Ovary (tissue), 3 donors: ENCODE results near the gene RADIL.

Experiments
- CTCF ChIP-seq, 3 donors: fragments of 450-650 bp in 2 of 3; fragments of 200-600 bp in 1 of 3; IDR thresholded peaks; one replicate each; pipeline versions ENCODE4 v1.5.1 to v1.8.0; 2016 to 2022; ENCODE audit warnings: antibody characterized with exemption in 3 of 3, mild to moderate bottlenecking in 1 of 3
- POLR2A ChIP-seq: fragments of 450-650 bp; IDR thresholded peaks from one replicate; pipeline ENCODE4 v1.6.1; 2017; ENCODE audit warnings: antibody characterized with exemption, mild to moderate bottlenecking, moderate library complexity
- donor health status: DM: no; HTN: no; CAD: no.

DNA sequence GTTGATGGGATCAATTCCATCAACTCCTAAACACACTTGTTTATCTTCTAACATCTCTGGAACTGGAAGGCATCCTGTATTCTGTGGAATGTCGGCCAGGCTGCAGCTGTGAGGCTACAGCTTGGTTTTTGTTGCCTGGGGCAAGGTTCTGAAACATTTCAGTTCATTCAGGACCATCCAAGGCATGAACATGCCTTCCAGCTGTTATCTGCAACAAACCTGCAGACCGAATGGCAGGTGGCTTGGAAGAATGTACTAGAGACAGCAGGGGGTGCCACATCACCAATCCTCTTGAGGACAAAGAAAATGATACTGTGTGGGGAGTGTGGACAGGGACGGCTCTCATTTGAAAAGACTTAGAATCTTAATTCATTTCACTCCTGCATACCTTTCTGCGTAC lies 34.1 kb downstream of the RADIL start:
- TF ChIP-seq CTCF (IDR thresholded peaks at IDR 0.05) (no peak), POLR2A (no peak)
